ENCODE data around the gene DMD.

DNA sequence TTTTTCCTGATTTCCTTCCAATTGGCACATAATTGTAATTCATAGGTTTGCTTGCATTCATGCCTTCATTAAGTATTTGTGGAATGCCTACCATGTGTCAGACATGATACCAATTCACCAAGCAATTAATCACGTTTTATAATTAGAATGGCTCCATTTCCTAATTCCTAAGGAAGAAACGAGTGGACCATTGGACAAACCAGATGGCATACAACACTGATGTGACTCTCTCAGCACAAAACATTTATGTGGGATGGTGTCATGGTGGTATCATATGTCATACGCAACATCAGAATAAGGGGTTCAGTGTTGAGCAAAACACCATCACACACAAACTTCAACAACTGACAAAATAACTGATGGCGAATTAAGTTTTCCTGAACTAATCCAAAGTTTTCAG is 502.8 kb downstream of the DMD start:
- no peak for TF ChIP-seq POLR2A (IDR thresholded peaks at IDR 0.05)
- TF ChIP-seq, protein P1, sequence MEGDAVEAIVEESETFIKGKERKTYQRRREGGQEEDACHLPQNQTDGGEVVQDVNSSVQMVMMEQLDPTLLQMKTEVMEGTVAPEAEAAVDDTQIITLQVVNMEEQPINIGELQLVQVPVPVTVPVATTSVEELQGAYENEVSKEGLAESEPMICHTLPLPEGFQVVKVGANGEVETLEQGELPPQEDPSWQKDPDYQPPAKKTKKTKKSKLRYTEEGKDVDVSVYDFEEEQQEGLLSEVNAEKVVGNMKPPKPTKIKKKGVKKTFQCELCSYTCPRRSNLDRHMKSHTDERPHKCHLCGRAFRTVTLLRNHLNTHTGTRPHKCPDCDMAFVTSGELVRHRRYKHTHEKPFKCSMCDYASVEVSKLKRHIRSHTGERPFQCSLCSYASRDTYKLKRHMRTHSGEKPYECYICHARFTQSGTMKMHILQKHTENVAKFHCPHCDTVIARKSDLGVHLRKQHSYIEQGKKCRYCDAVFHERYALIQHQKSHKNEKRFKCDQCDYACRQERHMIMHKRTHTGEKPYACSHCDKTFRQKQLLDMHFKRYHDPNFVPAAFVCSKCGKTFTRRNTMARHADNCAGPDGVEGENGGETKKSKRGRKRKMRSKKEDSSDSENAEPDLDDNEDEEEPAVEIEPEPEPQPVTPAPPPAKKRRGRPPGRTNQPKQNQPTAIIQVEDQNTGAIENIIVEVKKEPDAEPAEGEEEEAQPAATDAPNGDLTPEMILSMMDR (IDR thresholded peaks at IDR 0.05), result no peak
